ENCODE data around the gene NRP1. TPM values are rescaled to one million over a fixed set of nuclear protein-coding genes. Genes with fewer than 3 reads are reported as not detected.
A peak's percentile ranks its signal among the peaks of the same experiment; 100 is the strongest.

Gene NRP1
- polyA plus RNA-seq, 2 of the 4 experiments (the other 2 are of a cell fraction), result 121 to 259 TPM

GRCh38 chr10:33298893-33299292 is 35.6 kb downstream of the NRP1 start:
- Histone ChIP-seq H3K9me3 (no peaks in the 10 kb centered on the region), H3K27ac (peak overlapping the region in 1 of 2 experiments; percentile 3; a peak in 2 of 6 replicates), H3K4me3 (no peak overlapping the region), H3K4me1 (peaks cover 60% of the 10 kb centered on the region), H3K4me2 (no peak overlapping the region)
- TF ChIP-seq NR3C1 (IDR thresholded peaks at IDR 0.05), result no peak
- TF ChIP-seq CBX8 (IDR thresholded peaks at IDR 0.05), result no peak
- TF ChIP-seq, protein P1, sequence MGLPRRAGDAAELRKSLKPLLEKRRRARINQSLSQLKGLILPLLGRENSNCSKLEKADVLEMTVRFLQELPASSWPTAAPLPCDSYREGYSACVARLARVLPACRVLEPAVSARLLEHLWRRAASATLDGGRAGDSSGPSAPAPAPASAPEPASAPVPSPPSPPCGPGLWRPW (IDR thresholded peaks at IDR 0.05), result no peak
- no peak for TF ChIP-seq HOXB13 (CRISPR knock-in tag; IDR thresholded peaks at IDR 0.05; ENCODE audit: low read depth)
- no peak for TF ChIP-seq FOSB (CRISPR knock-in tag; IDR thresholded peaks at IDR 0.05)
- TF ChIP-seq PBX3 (IDR thresholded peaks at IDR 0.05), result no peak
- TF ChIP-seq ZNF302 (CRISPR knock-in tag; IDR thresholded peaks at IDR 0.05), result no peak
- no peak for TF ChIP-seq CHD2 (IDR thresholded peaks at IDR 0.05; ENCODE audit: low read length, partially characterized antibody)
- TF ChIP-seq HEYL (CRISPR knock-in tag; IDR thresholded peaks at IDR 0.05), result no peak
- TF ChIP-seq NFE2L2 (conservative IDR thresholded peaks at IDR 0.05; ENCODE audit: low read length), result no peak
- TF ChIP-seq, protein P2, sequence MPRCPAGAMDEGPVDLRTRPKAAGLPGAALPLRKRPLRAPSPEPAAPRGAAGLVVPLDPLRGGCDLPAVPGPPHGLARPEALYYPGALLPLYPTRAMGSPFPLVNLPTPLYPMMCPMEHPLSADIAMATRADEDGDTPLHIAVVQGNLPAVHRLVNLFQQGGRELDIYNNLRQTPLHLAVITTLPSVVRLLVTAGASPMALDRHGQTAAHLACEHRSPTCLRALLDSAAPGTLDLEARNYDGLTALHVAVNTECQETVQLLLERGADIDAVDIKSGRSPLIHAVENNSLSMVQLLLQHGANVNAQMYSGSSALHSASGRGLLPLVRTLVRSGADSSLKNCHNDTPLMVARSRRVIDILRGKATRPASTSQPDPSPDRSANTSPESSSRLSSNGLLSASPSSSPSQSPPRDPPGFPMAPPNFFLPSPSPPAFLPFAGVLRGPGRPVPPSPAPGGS (IDR thresholded peaks at IDR 0.05), result no peak
- no peak for TF ChIP-seq RAD21 (conservative IDR thresholded peaks at IDR 0.05 in 1 of 2, IDR thresholded peaks at IDR 0.05 in 1 of 2)
- TF ChIP-seq FOXS1 (CRISPR knock-in tag; IDR thresholded peaks at IDR 0.05), result no peak
- no peak for TF ChIP-seq CEBPB (IDR thresholded peaks at IDR 0.05)
- TF ChIP-seq ELK1 (IDR thresholded peaks at IDR 0.05; ENCODE audit: low read depth, low read length), result no peak
- TF ChIP-seq, protein P3, sequence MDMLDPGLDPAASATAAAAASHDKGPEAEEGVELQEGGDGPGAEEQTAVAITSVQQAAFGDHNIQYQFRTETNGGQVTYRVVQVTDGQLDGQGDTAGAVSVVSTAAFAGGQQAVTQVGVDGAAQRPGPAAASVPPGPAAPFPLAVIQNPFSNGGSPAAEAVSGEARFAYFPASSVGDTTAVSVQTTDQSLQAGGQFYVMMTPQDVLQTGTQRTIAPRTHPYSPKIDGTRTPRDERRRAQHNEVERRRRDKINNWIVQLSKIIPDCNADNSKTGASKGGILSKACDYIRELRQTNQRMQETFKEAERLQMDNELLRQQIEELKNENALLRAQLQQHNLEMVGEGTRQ (IDR thresholded peaks at IDR 0.05), result no peak
- no peak for TF ChIP-seq JUN (IDR thresholded peaks at IDR 0.05)
- no peak for TF ChIP-seq HMGXB4 (CRISPR knock-in tag; IDR thresholded peaks at IDR 0.05; ENCODE audit: borderline replicate concordance)
- WGBS (ENCODE audit: missing lambda C conversion rate), result 96% methylated on average over 2 of the region's 2 CpGs
- no peak for DNase-seq (ENCODE audit: low read depth in 1 of 2, low spot score in 1 of 2)
- no peak for ATAC-seq
- POLR2A ChIA-PET, result no interaction called here
- CTCF ChIA-PET, result interaction anchor here (1.6 kb wide), 1 partner anchor 105 kb away, joined by 5 read pairs; no protein-coding TSS in a partner anchor
- no peak for FAIRE-seq

DNA sequence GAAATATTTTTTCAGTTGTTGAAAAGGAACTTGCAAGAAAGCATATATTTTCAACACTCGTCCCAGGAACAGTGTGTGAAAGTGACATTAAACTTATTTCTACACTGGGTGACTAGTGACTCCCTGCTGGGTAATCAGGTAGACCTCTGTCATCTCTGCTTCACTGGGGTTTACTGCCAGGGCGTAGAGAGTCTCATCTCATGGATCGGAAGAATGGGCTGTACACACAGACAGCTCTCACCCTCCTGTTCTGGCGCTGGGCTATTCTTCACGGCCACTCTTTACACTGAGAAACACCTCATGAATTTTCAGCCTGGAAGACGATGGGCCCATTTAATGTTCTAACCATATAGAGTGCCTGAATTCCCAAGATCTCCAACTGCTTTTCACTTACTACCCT is 36.4 kb downstream of the NRP1 start:
- 88% methylated on average over 6 of the region's 6 CpGs for WGBS (ENCODE audit: missing lambda C conversion rate)
- Histone ChIP-seq H3K4me1 (peaks cover 60% of the 10 kb centered on the region), H3K27ac (peak overlapping the region in 1 of 2 experiments; percentile 17; a peak in 1 of 6 replicates), H3K9me3 (no peaks in the 10 kb centered on the region), H3K4me3 (no peak overlapping the region), H3K4me2 (no peak overlapping the region)
- ChIA-PET CTCF (interaction anchor here (1.6 kb wide), 1 partner anchor 105 kb away, joined by 5 read pairs; no protein-coding TSS in a partner anchor), POLR2A (no interaction called here)
- no peak for DNase-seq (ENCODE audit: low read depth in 1 of 2, low spot score in 1 of 2)
- FAIRE-seq, result no peak
- peak; percentile 13 to 19; a peak in 2 of 6 replicates for ATAC-seq
- TF ChIP-seq CHD2 (IDR thresholded peaks at IDR 0.05; ENCODE audit: low read length, partially characterized antibody) (no peak), RCOR1 (IDR thresholded peaks at IDR 0.05; ENCODE audit: low read depth, low read length) (no peak), FOXS1 (CRISPR knock-in tag; IDR thresholded peaks at IDR 0.05) (no peak), JUNB (IDR thresholded peaks at IDR 0.05) (no peak), RFX5 (IDR thresholded peaks at IDR 0.05) (no peak), HDAC2 (IDR thresholded peaks at IDR 0.05) (no peak), FOSL2 (IDR thresholded peaks at IDR 0.05) (no peak), FOSL2 (CRISPR knock-in tag; IDR thresholded peaks at IDR 0.05) (no peak), ESRRA (IDR thresholded peaks at IDR 0.05; ENCODE audit: borderline replicate concordance, low read length) (no peak)
- TF ChIP-seq, protein P2 (IDR thresholded peaks at IDR 0.05), result no peak
- TF ChIP-seq, protein P4, sequence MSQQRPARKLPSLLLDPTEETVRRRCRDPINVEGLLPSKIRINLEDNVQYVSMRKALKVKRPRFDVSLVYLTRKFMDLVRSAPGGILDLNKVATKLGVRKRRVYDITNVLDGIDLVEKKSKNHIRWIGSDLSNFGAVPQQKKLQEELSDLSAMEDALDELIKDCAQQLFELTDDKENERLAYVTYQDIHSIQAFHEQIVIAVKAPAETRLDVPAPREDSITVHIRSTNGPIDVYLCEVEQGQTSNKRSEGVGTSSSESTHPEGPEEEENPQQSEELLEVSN (IDR thresholded peaks at IDR 0.05; ENCODE audit: borderline replicate concordance, low read depth), result no peak
